ENCODE measurements around the gene SPDYE3. TPM values are rescaled to one million over a fixed set of nuclear protein-coding genes. Genes with fewer than 3 reads are reported as not detected.
"Not testable (repeated sequence)": the region's sequence is repeated elsewhere in the genome, so short reads cannot be mapped to it uniquely, and the experiment has no call there.

Gene SPDYE3
- total and polyA plus RNA-seq, 4 donors, result 8.8 to 16.0 TPM; not detected in 2

GRCh38 chr7:100325671-100326070, 18.2 kb downstream of the SPDYE3 start:
- H3K36me3 ChIP-seq (ENCODE audit: control insufficient read depth, insufficient read depth, low read length); H3K4me3 ChIP-seq (ENCODE audit: low read depth, low read length); H3K4me1 ChIP-seq (ENCODE audit: control insufficient read depth, insufficient read depth, low read length); H3K27ac ChIP-seq (ENCODE audit: low read depth, low read length); DNase-seq (ENCODE audit: low read depth in 4 of 6, low spot score in 6 of 6); H3K9me3 ChIP-seq (ENCODE audit: control insufficient read depth, insufficient read depth, low read length); H3K27me3 ChIP-seq (ENCODE audit: control insufficient read depth, insufficient read depth, low read length): not testable (repeated sequence)
- 94% methylated on average over 3 of the region's 9 CpGs for WGBS (ENCODE audit: insufficient coverage)

DNA sequence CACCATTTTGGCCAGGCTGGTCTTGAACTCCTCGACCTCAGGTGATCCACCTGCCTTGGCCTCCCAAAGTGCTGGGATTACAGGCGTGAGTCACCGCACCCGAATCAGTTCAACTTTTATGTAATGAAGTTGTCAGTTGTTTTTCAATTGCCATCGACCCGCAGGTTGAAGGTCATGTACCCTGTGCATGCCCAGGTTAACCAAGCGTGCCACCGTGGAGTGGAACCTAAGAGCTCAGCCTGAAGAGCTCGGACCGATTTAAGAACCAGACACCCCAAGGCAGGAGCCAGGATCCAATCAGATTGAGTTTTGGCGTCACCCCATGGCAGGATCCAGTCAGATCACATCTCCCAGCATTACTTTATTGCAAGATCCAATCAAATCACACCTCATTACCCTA, 19.4 kb downstream of the SPDYE3 start:
- H3K4me3 ChIP-seq (ENCODE audit: low read depth, low read length); H3K27me3 ChIP-seq (ENCODE audit: control insufficient read depth, insufficient read depth, low read length); H3K4me1 ChIP-seq (ENCODE audit: control insufficient read depth, insufficient read depth, low read length); H3K9me3 ChIP-seq (ENCODE audit: control insufficient read depth, insufficient read depth, low read length); H3K27ac ChIP-seq (ENCODE audit: low read depth, low read length); H3K36me3 ChIP-seq (ENCODE audit: control insufficient read depth, insufficient read depth, low read length); DNase-seq (ENCODE audit: low read depth in 4 of 6, low spot score in 6 of 6): not testable (repeated sequence)
- 98% methylated on average over 7 of the region's 11 CpGs for WGBS (ENCODE audit: insufficient coverage)

DNA sequence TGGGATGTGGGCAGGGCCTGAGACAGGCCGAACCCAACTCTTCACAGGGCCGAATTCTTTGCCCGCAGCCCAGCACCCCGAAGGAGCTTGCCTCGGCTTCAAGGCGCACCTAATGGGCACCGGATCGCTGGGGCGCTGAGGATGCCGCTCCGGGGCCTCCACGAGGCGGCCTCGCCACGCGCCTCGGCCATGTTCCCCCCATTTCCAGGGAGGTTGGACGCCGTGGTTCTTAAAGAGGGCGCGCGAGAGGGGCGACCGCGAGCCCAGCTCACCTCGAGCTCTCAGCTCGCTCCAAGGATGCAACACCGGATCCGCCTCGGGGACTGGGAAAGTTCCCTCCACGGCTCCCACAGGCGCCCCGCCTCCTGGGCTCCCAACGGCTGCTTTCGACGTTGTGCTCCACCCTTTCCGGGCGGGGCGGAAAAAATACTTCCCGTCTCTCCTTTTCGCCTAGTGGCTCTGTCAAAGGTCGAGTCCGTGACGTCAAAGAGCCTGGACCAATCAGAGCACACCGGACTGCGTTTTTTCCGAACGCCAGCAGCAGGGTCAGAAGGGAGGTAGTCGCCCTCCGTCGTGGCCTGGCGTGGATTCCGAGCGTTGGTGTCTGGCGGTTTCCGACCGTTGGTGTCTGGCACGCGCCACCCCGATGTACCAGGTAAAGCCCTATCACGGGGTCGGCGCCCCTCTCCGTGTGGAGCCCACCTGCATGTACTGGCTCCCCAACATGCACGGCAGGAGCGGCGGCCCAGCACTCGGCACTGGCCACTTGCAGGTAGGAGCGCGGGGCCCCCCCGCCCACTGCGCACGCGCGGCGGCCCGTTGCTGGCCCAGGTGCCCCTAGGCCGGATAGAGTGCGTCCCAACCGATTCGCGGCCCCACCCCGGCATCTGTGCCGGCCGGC, 28.3 kb downstream of the SPDYE3 start:
- 0% methylated on average over 78 of the region's 85 CpGs for WGBS (ENCODE audit: insufficient coverage)
- H3K36me3 ChIP-seq (ENCODE audit: control insufficient read depth, insufficient read depth, low read length); H3K9me3 ChIP-seq (ENCODE audit: control insufficient read depth, insufficient read depth, low read length); H3K27me3 ChIP-seq (ENCODE audit: control insufficient read depth, insufficient read depth, low read length); H3K4me1 ChIP-seq (ENCODE audit: control insufficient read depth, insufficient read depth, low read length): not testable (repeated sequence)
- peak overlapping the region; percentile 76 for H3K4me3 ChIP-seq (ENCODE audit: low read depth, low read length)
- peak overlapping the region; percentile 93 for H3K27ac ChIP-seq (ENCODE audit: low read depth, low read length)
- peak; percentile 69 to 97 (median 87) for DNase-seq (ENCODE audit: low read depth in 4 of 6, low spot score in 6 of 6)

DNA sequence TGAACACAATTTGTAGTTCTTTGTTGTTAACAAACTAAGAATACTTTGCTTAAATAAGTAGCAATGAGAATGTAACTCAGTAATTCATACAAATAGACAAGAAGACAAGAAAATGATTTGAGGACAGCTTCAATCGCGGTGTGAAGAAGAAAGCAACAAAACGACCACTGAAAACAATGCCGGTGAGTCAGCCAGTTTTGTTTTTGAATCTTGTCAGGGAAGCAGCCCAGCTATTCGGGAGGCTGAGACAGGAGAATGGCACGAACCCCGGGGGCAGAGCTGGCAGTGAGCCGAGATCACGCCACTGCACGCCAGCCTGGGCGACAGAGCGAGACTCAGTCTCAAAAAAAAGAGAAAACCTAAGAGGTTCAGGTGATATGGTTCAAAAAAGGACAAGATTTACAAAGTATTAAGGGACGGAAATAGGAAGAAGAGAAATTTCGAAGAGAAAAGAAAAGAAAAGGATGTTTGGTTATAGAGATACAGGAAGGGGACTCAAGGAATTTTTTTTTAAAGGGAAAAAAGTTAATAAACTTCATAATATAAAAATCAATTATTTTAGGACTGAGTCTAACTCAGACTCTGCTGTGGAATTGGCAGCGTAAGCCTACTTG, 30.7 kb downstream of the SPDYE3 start:
- DNase-seq (ENCODE audit: low read depth in 4 of 6, low spot score in 6 of 6); H3K9me3 ChIP-seq (ENCODE audit: control insufficient read depth, insufficient read depth, low read length); H3K4me1 ChIP-seq (ENCODE audit: control insufficient read depth, insufficient read depth, low read length); H3K27ac ChIP-seq (ENCODE audit: low read depth, low read length); H3K4me3 ChIP-seq (ENCODE audit: low read depth, low read length); H3K36me3 ChIP-seq (ENCODE audit: control insufficient read depth, insufficient read depth, low read length); H3K27me3 ChIP-seq (ENCODE audit: control insufficient read depth, insufficient read depth, low read length): not testable (repeated sequence)
- WGBS (ENCODE audit: insufficient coverage), result 92% methylated on average over 10 of the region's 15 CpGs

DNA sequence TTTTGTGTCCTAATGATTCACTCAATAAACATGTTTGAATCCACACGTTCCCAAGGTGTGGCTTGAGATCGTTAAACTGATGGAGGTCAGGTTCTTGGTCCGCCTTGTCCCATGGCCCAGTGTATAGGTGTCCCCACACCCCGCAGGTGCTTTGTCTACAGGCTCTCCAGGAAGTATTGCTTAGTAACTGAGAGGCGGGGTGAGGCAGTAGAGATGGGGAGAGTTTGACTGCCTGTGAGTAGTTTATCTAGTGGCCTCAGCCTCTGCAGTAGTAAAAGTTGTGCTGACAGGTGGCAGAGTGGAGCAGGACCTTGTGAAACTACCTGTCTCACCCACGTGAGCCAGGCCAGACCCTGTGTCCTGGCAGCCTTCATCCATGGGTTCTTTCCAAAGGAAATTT, 33.8 kb downstream of the SPDYE3 start:
- DNase-seq (ENCODE audit: low read depth in 4 of 6, low spot score in 6 of 6); H3K27ac ChIP-seq (ENCODE audit: low read depth, low read length); H3K4me3 ChIP-seq (ENCODE audit: low read depth, low read length); H3K27me3 ChIP-seq (ENCODE audit: control insufficient read depth, insufficient read depth, low read length); H3K4me1 ChIP-seq (ENCODE audit: control insufficient read depth, insufficient read depth, low read length); H3K9me3 ChIP-seq (ENCODE audit: control insufficient read depth, insufficient read depth, low read length): not testable (repeated sequence)
- WGBS (ENCODE audit: insufficient coverage), result 100% methylated on average over 4 of the region's 6 CpGs
- peaks cover 22% of the 10 kb centered on the region for H3K36me3 ChIP-seq (ENCODE audit: control insufficient read depth, insufficient read depth, low read length)

GRCh38 chr7:100342765-100343164, 35.3 kb downstream of the SPDYE3 start:
- WGBS (ENCODE audit: insufficient coverage), result 79% methylated on average over 6 of the region's 6 CpGs

GRCh38 chr7:100344124-100344559, 36.6 kb downstream of the SPDYE3 start:
- H3K27ac ChIP-seq (ENCODE audit: low read depth, low read length), result not testable (repeated sequence)

More at GRCh38 chr7:100342765-100343164, 35.3 kb downstream of the SPDYE3 start:
- H3K36me3 ChIP-seq (ENCODE audit: control insufficient read depth, insufficient read depth, low read length), result peaks cover 36% of the 10 kb centered on the region
- no peaks in the 10 kb centered on the region for H3K9me3 ChIP-seq (ENCODE audit: control insufficient read depth, insufficient read depth, low read length)
- no peaks in the 10 kb centered on the region for H3K4me1 ChIP-seq (ENCODE audit: control insufficient read depth, insufficient read depth, low read length)
- H3K4me3 ChIP-seq (ENCODE audit: low read depth, low read length), result no peak overlapping the region
- H3K27me3 ChIP-seq (ENCODE audit: control insufficient read depth, insufficient read depth, low read length), result no peaks in the 10 kb centered on the region
- H3K27ac ChIP-seq (ENCODE audit: low read depth, low read length), result no peak overlapping the region
- no peak for DNase-seq (ENCODE audit: low read depth in 4 of 6, low spot score in 6 of 6)

GRCh38 chr7:100344560-100345287, 37.2 kb downstream of the SPDYE3 start:
- H3K27me3 ChIP-seq (ENCODE audit: control insufficient read depth, insufficient read depth, low read length); H3K9me3 ChIP-seq (ENCODE audit: control insufficient read depth, insufficient read depth, low read length); H3K27ac ChIP-seq (ENCODE audit: low read depth, low read length); DNase-seq (ENCODE audit: low read depth in 4 of 6, low spot score in 6 of 6); H3K4me3 ChIP-seq (ENCODE audit: low read depth, low read length); H3K4me1 ChIP-seq (ENCODE audit: control insufficient read depth, insufficient read depth, low read length): not testable (repeated sequence)
- WGBS (ENCODE audit: insufficient coverage), result 71% methylated on average over 6 of the region's 13 CpGs
- H3K36me3 ChIP-seq (ENCODE audit: control insufficient read depth, insufficient read depth, low read length), result peaks cover 46% of the 10 kb centered on the region

More at GRCh38 chr7:100344124-100344559, 36.6 kb downstream of the SPDYE3 start:
- H3K9me3 ChIP-seq (ENCODE audit: control insufficient read depth, insufficient read depth, low read length); DNase-seq (ENCODE audit: low read depth in 4 of 6, low spot score in 6 of 6); H3K4me3 ChIP-seq (ENCODE audit: low read depth, low read length); H3K27me3 ChIP-seq (ENCODE audit: control insufficient read depth, insufficient read depth, low read length); H3K4me1 ChIP-seq (ENCODE audit: control insufficient read depth, insufficient read depth, low read length): not testable (repeated sequence)
- peaks cover 43% of the 10 kb centered on the region for H3K36me3 ChIP-seq (ENCODE audit: control insufficient read depth, insufficient read depth, low read length)
- no CpG with 5 or more reads among the region's 4 CpGs for WGBS (ENCODE audit: insufficient coverage)

- not testable (repeated sequence) for H3K9me3 ChIP-seq (ENCODE audit: control insufficient read depth, insufficient read depth, low read length); H3K27ac ChIP-seq (ENCODE audit: low read depth, low read length); H3K27me3 ChIP-seq (ENCODE audit: control insufficient read depth, insufficient read depth, low read length); H3K4me3 ChIP-seq (ENCODE audit: low read depth, low read length); H3K4me1 ChIP-seq (ENCODE audit: control insufficient read depth, insufficient read depth, low read length)
- peaks cover 52% of the 10 kb centered on the region for H3K36me3 ChIP-seq (ENCODE audit: control insufficient read depth, insufficient read depth, low read length)
- WGBS (ENCODE audit: insufficient coverage), result no CpG with 5 or more reads among the region's 5 CpGs
- DNase-seq (ENCODE audit: low read depth in 4 of 6, low spot score in 6 of 6), result peak in 3 of 6 donors; percentile 11 to 56 (median 53)
Observed at GRCh38 chr7:100345288-100345672, 37.8 kb downstream of the SPDYE3 start.

All from spinal cord (tissue), 10 donors.